ENCODE measurements around the gene SAE1. TPM values are rescaled to one million over a fixed set of nuclear protein-coding genes. Genes with fewer than 3 reads are reported as not detected.

Gene SAE1
- total RNA-seq, 3 donors from 2014 or later = 44.6 to 61.4 (median 55.7) TPM

- peak overlapping the region; percentile 100 for H3K27ac ChIP-seq
- H3K27me3 ChIP-seq = no peaks in the 10 kb centered on the region
- peak; percentile 53 for TF ChIP-seq POLR2A (IDR thresholded peaks at IDR 0.05)
- peak in 1 of 3 donors; percentile 16 for TF ChIP-seq CTCF (IDR thresholded peaks at IDR 0.05)
- TF ChIP-seq POLR2AphosphoS5 (IDR thresholded peaks at IDR 0.05) = peak in 2 of 3 donors; percentile 77 to 83
- H3K36me3 ChIP-seq = no peaks in the 10 kb centered on the region
- DNase-seq (ENCODE audit: low spot score in 2 of 2) = peak; percentile 78 to 85
- intact Hi-C loops (cut with DNase I; ENCODE audit: low total_unique reads) = loop anchor here (5.0 kb wide), 1 partner anchor 1250 kb away; the partner anchor contains the start of genes FOXA3 and SYMPK
- H3K9me3 ChIP-seq = no peaks in the 10 kb centered on the region
- peaks cover 0 to 6% of the 10 kb centered on the region in 2 donors for H3K4me1 ChIP-seq
- H3K4me3 ChIP-seq = peak overlapping the region; percentile 97 to 98 (median 97)
Measured at GRCh38 chr19:47112166-47112996, 18.3 kb upstream of the SAE1 start.

DNA sequence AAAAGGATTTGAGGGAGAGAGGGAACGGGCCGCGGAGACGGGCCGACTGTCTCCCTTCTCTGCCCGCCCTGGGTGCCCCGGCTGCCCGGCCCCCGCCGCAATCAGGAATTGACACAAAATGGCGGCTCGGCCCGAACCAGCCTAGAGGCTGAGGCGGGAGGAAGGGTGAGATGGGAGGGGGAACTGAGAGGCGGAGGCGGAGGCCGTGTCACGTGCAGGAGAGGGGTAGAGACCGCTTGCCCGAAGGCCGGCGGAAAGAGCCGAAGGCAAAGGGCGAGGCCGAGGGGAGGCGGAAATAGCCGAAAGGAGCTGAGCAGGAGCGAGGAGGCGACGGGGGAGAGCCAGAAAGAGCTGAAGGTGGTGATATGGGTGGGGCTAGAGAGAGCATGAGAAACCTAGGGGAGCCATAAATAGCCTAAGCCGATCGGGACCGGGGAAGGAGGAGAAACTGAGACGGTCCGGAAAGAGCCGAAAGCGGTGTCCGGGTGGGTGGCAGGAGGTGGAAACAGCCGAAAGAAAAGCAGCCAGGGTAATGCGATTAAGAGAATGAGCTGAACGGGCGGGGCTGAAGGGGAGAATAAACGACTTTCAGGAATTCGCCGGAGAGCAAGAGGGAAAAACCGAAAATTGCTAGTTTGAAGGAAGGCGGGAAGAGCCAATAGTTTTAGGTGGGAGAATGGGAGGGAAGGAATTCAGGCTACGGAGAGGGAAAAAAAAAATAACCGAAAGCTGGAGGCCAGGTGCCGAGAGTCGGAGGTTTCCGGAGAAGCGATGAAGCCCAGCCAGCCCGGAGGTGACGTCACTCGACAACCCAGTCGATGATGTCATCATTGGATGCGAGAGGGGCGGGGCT, 17.4 kb upstream of the SAE1 start, which contains the start of gene ZC3H4:
TSS of gene ZC3H4 (minus strand) at position 780 of the 853 bp plus-strand sequence. CDS start 1,192 bp downstream, outside the sequence.
- no peaks in the 10 kb centered on the region for H3K36me3 ChIP-seq
- peak in 1 of 3 donors; percentile 7 for TF ChIP-seq CTCF (IDR thresholded peaks at IDR 0.05)
- TF ChIP-seq POLR2A (IDR thresholded peaks at IDR 0.05) = peak; percentile 88
- peak; percentile 88 to 97 (median 95) for TF ChIP-seq POLR2AphosphoS5 (IDR thresholded peaks at IDR 0.05)
- peak within 1 kb of the TSS; percentile 97 to 98 (median 97) for H3K4me3 ChIP-seq
- DNase-seq (ENCODE audit: low spot score in 2 of 2) = peak; percentile 99 to 100
- H3K27me3 ChIP-seq = no peaks in the 10 kb centered on the region
- H3K4me1 ChIP-seq = no peaks in the 10 kb centered on the region
- H3K9me3 ChIP-seq = no peaks in the 10 kb centered on the region
- intact Hi-C loops (cut with DNase I; ENCODE audit: low total_unique reads) = loop anchor here (5.0 kb wide), 1 partner anchor 1251 kb away; the partner anchor contains the start of genes FOXA3 and SYMPK
- peak within 1 kb of the TSS; percentile 100 for H3K27ac ChIP-seq

- Histone ChIP-seq H3K36me3 (no peaks in the 10 kb centered on the region), H3K27ac (peak overlapping the region; percentile 100), H3K4me3 (peak overlapping the region; percentile 97 to 98 (median 97)), H3K27me3 (no peaks in the 10 kb centered on the region), H3K4me1 (no peaks in the 10 kb centered on the region), H3K9me3 (no peaks in the 10 kb centered on the region)
- TF ChIP-seq POLR2A (IDR thresholded peaks at IDR 0.05) (peak; percentile 71), POLR2AphosphoS5 (IDR thresholded peaks at IDR 0.05) (peak in 1 of 3 donors; percentile 4), CTCF (IDR thresholded peaks at IDR 0.05) (no peak)
- intact Hi-C loops (cut with DNase I; ENCODE audit: low total_unique reads) = loop anchor here (5.0 kb wide), 1 partner anchor 1252 kb away; the partner anchor contains the start of genes FOXA3 and SYMPK
- DNase-seq (ENCODE audit: low spot score in 2 of 2) = no peak
Measured at GRCh38 chr19:47113850-47114651, 16.6 kb upstream of the SAE1 start.

DNA sequence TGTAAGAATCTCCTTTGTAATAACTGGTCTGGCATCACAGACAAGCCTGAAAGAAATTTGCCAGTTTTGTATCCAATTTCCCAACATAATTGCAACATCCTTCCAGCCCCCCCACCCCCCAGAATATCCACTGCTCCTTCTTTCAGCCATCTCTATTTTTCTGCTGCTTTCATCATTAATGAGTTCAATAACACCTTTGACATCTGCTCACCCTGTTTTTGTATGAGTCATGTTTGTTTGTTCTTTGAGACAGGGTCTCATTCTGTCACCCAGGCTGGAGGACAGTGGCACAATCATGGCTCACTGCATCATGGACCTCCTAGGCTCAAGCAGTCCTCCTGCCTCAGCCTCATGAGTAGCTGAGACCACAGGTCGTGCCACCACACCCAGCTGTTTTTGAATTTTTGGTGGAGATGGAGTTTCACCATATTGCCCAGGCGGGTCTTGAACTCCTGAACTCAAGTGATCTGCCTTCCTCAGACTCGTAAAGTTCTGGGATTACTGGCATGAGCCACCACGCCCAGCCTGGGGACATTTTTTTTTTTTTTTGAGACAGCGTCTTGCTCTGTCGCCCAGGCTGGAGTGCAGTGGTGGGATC, 10.1 kb upstream of the SAE1 start:
- intact Hi-C loops (cut with DNase I; ENCODE audit: low total_unique reads) = no loop called here
- Histone ChIP-seq H3K27ac (no peak overlapping the region), H3K9me3 (no peaks in the 10 kb centered on the region), H3K27me3 (no peaks in the 10 kb centered on the region), H3K4me3 (no peak overlapping the region), H3K36me3 (no peaks in the 10 kb centered on the region), H3K4me1 (no peaks in the 10 kb centered on the region)
- DNase-seq (ENCODE audit: low spot score in 2 of 2) = no peak
- no peak for TF ChIP-seq CTCF (IDR thresholded peaks at IDR 0.05)
- no peak for TF ChIP-seq POLR2AphosphoS5 (IDR thresholded peaks at IDR 0.05)
- no peak for TF ChIP-seq POLR2A (IDR thresholded peaks at IDR 0.05)

All from breast epithelium (tissue), 4 donors.